HG03342 (cell line): ENCODE data around the gene CDC14A.
"Not testable (repeated sequence)": the region's sequence is repeated elsewhere in the genome, so short reads cannot be mapped to it uniquely, and the experiment has no call there.

ENCODE experiments used
- ATAC-seq: cut with Tn5 transposase; IDR thresholded peaks from one replicate; pipeline ENCODE4 v1.9.1; 2021; ENCODE audit warnings: mild to moderate bottlenecking, moderate library complexity; ENCODE audit not compliant: unreplicated experiment

CDC14A gene

GRCh38 chr1:100398648-100399047 is 46.3 kb downstream of the CDC14A start:
- ATAC-seq, result no peak

GRCh38 chr1:100400404-100400803 is 48.1 kb downstream of the CDC14A start:
- ATAC-seq, result peak; percentile 59

- ATAC-seq, result no peak
These were observed 52.5 kb downstream of the CDC14A start for GRCh38 chr1:100404821-100405220.

GRCh38 chr1:100405902-100406301 is 53.6 kb downstream of the CDC14A start:
- ATAC-seq, result not testable (repeated sequence)

- not testable (repeated sequence) for ATAC-seq
These were observed 55.1 kb downstream of the CDC14A start for GRCh38 chr1:100407390-100407789.

GRCh38 chr1:100411019-100411418 is 58.7 kb downstream of the CDC14A start:
- no peak for ATAC-seq

GRCh38 chr1:100411574-100411973 is 59.3 kb downstream of the CDC14A start:
- ATAC-seq, result no peak

- ATAC-seq, result no peak
These were observed 60.7 kb downstream of the CDC14A start for GRCh38 chr1:100413035-100413434.

GRCh38 chr1:100414693-100415497 is 62.6 kb downstream of the CDC14A start:
- ATAC-seq, result no peak

GRCh38 chr1:100415498-100415778 is 63.1 kb downstream of the CDC14A start:
- no peak for ATAC-seq

GRCh38 chr1:100419072-100419471 is 66.8 kb downstream of the CDC14A start:
- ATAC-seq, result no peak

- ATAC-seq, result no peak
These were observed 69.8 kb downstream of the CDC14A start for GRCh38 chr1:100422065-100422464.

- peak; percentile 89 for ATAC-seq
These were observed 71.6 kb downstream of the CDC14A start for GRCh38 chr1:100423832-100424337.

GRCh38 chr1:100428160-100428559 is 75.9 kb downstream of the CDC14A start:
- ATAC-seq, result no peak

- no peak for ATAC-seq
These were observed 78.0 kb downstream of the CDC14A start for GRCh38 chr1:100430325-100430756.

- no peak for ATAC-seq
These were observed 79.6 kb downstream of the CDC14A start for GRCh38 chr1:100431954-100432353.

GRCh38 chr1:100433563-100433962 is 81.3 kb downstream of the CDC14A start:
- ATAC-seq, result no peak

- no peak for ATAC-seq
These were observed 82.5 kb downstream of the CDC14A start for GRCh38 chr1:100434831-100435230.

GRCh38 chr1:100438375-100438774 is 86.1 kb downstream of the CDC14A start:
- no peak for ATAC-seq

GRCh38 chr1:100438789-100439188 is 86.5 kb downstream of the CDC14A start:
- no peak for ATAC-seq

- ATAC-seq, result no peak
These were observed 87.9 kb downstream of the CDC14A start for GRCh38 chr1:100440075-100440809.

GRCh38 chr1:100441146-100441545 is 88.8 kb downstream of the CDC14A start:
- no peak for ATAC-seq
